ENCODE data around the gene CNPY4. TPM values are rescaled to one million over a fixed set of nuclear protein-coding genes. Genes with fewer than 3 reads are reported as not detected.
"Not testable (repeated sequence)": the region's sequence is repeated elsewhere in the genome, so short reads cannot be mapped to it uniquely, and the experiment has no call there.

The CNPY4 gene
- polyA plus RNA-seq, 3 donors = 6.2 to 6.8 (median 6.2) TPM

- H3K4me3 ChIP-seq (replicated peaks in 1 of 3; ENCODE audit: low read depth in 2 of 3, low read length in 3 of 3) = peak overlapping the region in 1 of 3 experiments; percentile 19
- TF ChIP-seq CTCF (IDR thresholded peaks at IDR 0.05) = no peak
- intact Hi-C loops (cut with micrococcal nuclease) = loop anchor here in 1 of 2 donors (10.0 kb wide), 1 partner anchor 213 kb away; the partner anchor contains the start of gene PILRB
- WGBS (ENCODE audit: insufficient coverage) = no CpG with 5 or more reads among the region's 3 CpGs
- peaks cover 27% of the 10 kb centered on the region for H3K4me1 Mint-ChIP-seq
- no peaks in the 10 kb centered on the region for H3K36me3 ChIP-seq (replicated peaks in 1 of 2; ENCODE audit: control insufficient read depth in 1 of 2, insufficient read depth in 2 of 2, low read length in 2 of 2)
- H2AFZ ChIP-seq (ENCODE audit: insufficient read depth, low read depth, low read length, poor library complexity, severe bottlenecking) = peak overlapping the region; percentile 61
- peak overlapping the region in 6 of 7 donors; percentile 62 to 84 (median 74) for H3K27ac Mint-ChIP-seq
- peaks cover 0 to 3% (median 0%) of the 10 kb centered on the region in 7 donors for H3K9me3 Mint-ChIP-seq
- H3K36me3 Mint-ChIP-seq = no peaks in the 10 kb centered on the region
- H3K79me2 ChIP-seq (ENCODE audit: insufficient read depth, low read length) = no peaks in the 10 kb centered on the region
- peak overlapping the region in 1 of 2 donors; percentile 81 for H3K4me3 Mint-ChIP-seq
- H3K27me3 Mint-ChIP-seq (ENCODE audit: low read depth in 3 of 3) = peaks cover 0 to 10% (median 2%) of the 10 kb centered on the region in 3 donors
- peak overlapping the region in 1 of 2 donors; percentile 42 for H3K27ac ChIP-seq (ENCODE audit: low read depth in 1 of 2, low read length in 2 of 2)
- peaks cover 23 to 28% of the 10 kb centered on the region in 2 donors for H3K4me1 ChIP-seq (ENCODE audit: control insufficient read depth in 1 of 2, insufficient read depth in 2 of 2, low read length in 2 of 2)
- H3K4me2 ChIP-seq (replicated peaks; ENCODE audit: extremely low read depth, low read length, poor library complexity, severe bottlenecking) = peak overlapping the region; percentile 6
- no peaks in the 10 kb centered on the region for H3K27me3 ChIP-seq (ENCODE audit: control insufficient read depth in 2 of 2, insufficient read depth in 2 of 2, low read length in 2 of 2)
- no peaks in the 10 kb centered on the region for H4K20me1 ChIP-seq (ENCODE audit: insufficient read depth, low read length)
- H3K9ac ChIP-seq (ENCODE audit: insufficient read depth, low read length, poor library complexity, severe bottlenecking) = no peak overlapping the region
- DNase-seq = peak in 1 of 3 donors; percentile 50
- no peaks in the 10 kb centered on the region for H3K9me3 ChIP-seq (replicated peaks in 1 of 2; ENCODE audit: control insufficient read depth in 1 of 2, insufficient read depth in 1 of 2, low read length in 2 of 2)
These were observed 22.1 kb downstream of the CNPY4 start for GRCh38 chr7:100141555-100141949.

- no peaks in the 10 kb centered on the region for H3K36me3 Mint-ChIP-seq
- H3K27me3 Mint-ChIP-seq (ENCODE audit: low read depth in 3 of 3) = peaks cover 0 to 10% (median 2%) of the 10 kb centered on the region in 3 donors
- Histone ChIP-seq H3K79me2 (ENCODE audit: insufficient read depth, low read length) (no peaks in the 10 kb centered on the region), H3K36me3 (replicated peaks in 1 of 2; ENCODE audit: control insufficient read depth in 1 of 2, insufficient read depth in 2 of 2, low read length in 2 of 2) (no peaks in the 10 kb centered on the region), H3K9me3 (replicated peaks in 1 of 2; ENCODE audit: control insufficient read depth in 1 of 2, insufficient read depth in 1 of 2, low read length in 2 of 2) (no peaks in the 10 kb centered on the region), H3K27me3 (ENCODE audit: control insufficient read depth in 2 of 2, insufficient read depth in 2 of 2, low read length in 2 of 2) (no peaks in the 10 kb centered on the region), H3K4me3 (replicated peaks in 1 of 3; ENCODE audit: low read depth in 2 of 3, low read length in 3 of 3) (no peak overlapping the region), H2AFZ (ENCODE audit: insufficient read depth, low read depth, low read length, poor library complexity, severe bottlenecking) (no peak overlapping the region), H3K27ac (ENCODE audit: low read depth in 1 of 2, low read length in 2 of 2) (no peak overlapping the region), H3K9ac (ENCODE audit: insufficient read depth, low read length, poor library complexity, severe bottlenecking) (no peak overlapping the region), H3K4me2 (replicated peaks; ENCODE audit: extremely low read depth, low read length, poor library complexity, severe bottlenecking) (no peak overlapping the region), H3K4me1 (ENCODE audit: control insufficient read depth in 1 of 2, insufficient read depth in 2 of 2, low read length in 2 of 2) (peaks cover 23 to 28% of the 10 kb centered on the region in 2 donors), H4K20me1 (ENCODE audit: insufficient read depth, low read length) (no peaks in the 10 kb centered on the region)
- peaks cover 0 to 3% (median 0%) of the 10 kb centered on the region in 7 donors for H3K9me3 Mint-ChIP-seq
- intact Hi-C loops (cut with micrococcal nuclease) = loop anchor here in 1 of 2 donors (10.0 kb wide), 1 partner anchor 212 kb away; the partner anchor contains the start of gene PILRB
- WGBS (ENCODE audit: insufficient coverage) = 100% methylated on average over 2 of the region's 3 CpGs
- H3K27ac Mint-ChIP-seq = peak overlapping the region in 1 of 7 donors; percentile 28
- H3K4me1 Mint-ChIP-seq = peaks cover 32% of the 10 kb centered on the region
- TF ChIP-seq CTCF (IDR thresholded peaks at IDR 0.05) = no peak
- no peak overlapping the region for H3K4me3 Mint-ChIP-seq
- no peak for DNase-seq
These were observed 23.0 kb downstream of the CNPY4 start for GRCh38 chr7:100142461-100142860.

- not testable (repeated sequence) for H3K27me3 Mint-ChIP-seq (ENCODE audit: low read depth in 3 of 3); H3K4me3 ChIP-seq (replicated peaks in 1 of 3; ENCODE audit: low read depth in 2 of 3, low read length in 3 of 3); H3K36me3 ChIP-seq (replicated peaks in 1 of 2; ENCODE audit: control insufficient read depth in 1 of 2, insufficient read depth in 2 of 2, low read length in 2 of 2); H3K27me3 ChIP-seq (ENCODE audit: control insufficient read depth in 2 of 2, insufficient read depth in 2 of 2, low read length in 2 of 2); H3K9me3 ChIP-seq (replicated peaks in 1 of 2; ENCODE audit: control insufficient read depth in 1 of 2, insufficient read depth in 1 of 2, low read length in 2 of 2); H3K9ac ChIP-seq (ENCODE audit: insufficient read depth, low read length, poor library complexity, severe bottlenecking); H3K27ac ChIP-seq (ENCODE audit: low read depth in 1 of 2, low read length in 2 of 2); H4K20me1 ChIP-seq (ENCODE audit: insufficient read depth, low read length); H2AFZ ChIP-seq (ENCODE audit: insufficient read depth, low read depth, low read length, poor library complexity, severe bottlenecking); H3K9me3 Mint-ChIP-seq; H3K4me2 ChIP-seq (replicated peaks; ENCODE audit: extremely low read depth, low read length, poor library complexity, severe bottlenecking)
- peaks cover 44 to 55% of the 10 kb centered on the region in 2 donors for H3K4me1 ChIP-seq (ENCODE audit: control insufficient read depth in 1 of 2, insufficient read depth in 2 of 2, low read length in 2 of 2)
- intact Hi-C loops (cut with micrococcal nuclease) = loop anchor here in 1 of 2 donors (10.0 kb wide), 1 partner anchor 208 kb away; the partner anchor contains the start of gene PILRB
- peak in 2 of 3 donors; percentile 39 to 42 for DNase-seq
- H3K79me2 ChIP-seq (ENCODE audit: insufficient read depth, low read length) = peaks cover 31% of the 10 kb centered on the region
- H3K36me3 Mint-ChIP-seq = peaks cover 6 to 12% of the 10 kb centered on the region in 2 donors
- H3K4me1 Mint-ChIP-seq = peaks cover 48% of the 10 kb centered on the region
- peak overlapping the region in 5 of 7 donors; percentile 20 to 49 (median 37) for H3K27ac Mint-ChIP-seq
- H3K4me3 Mint-ChIP-seq = peak overlapping the region in 1 of 2 donors; percentile 16
- no CpG with 5 or more reads among the region's 4 CpGs for WGBS (ENCODE audit: insufficient coverage)
These were observed 26.9 kb downstream of the CNPY4 start for GRCh38 chr7:100146350-100146749.
